ENCODE results near the gene ZNHIT1.

GRCh38 chr7:101211501-101211900 lies 6.5 kb upstream of the ZNHIT1 start:
- TF ChIP-seq CTCF (IDR thresholded peaks at IDR 0.05) (no peak), POLR2A (IDR thresholded peaks at IDR 0.05) (no peak), EP300 (IDR thresholded peaks at IDR 0.05) (no peak)
